ENCODE results near the gene CTU2. TPM values are rescaled to one million over a fixed set of nuclear protein-coding genes. Genes with fewer than 3 reads are reported as not detected.

Gene CTU2
- total and polyA plus RNA-seq, 2 of the 4 experiments (the other 2 are of a cell fraction): 12.9 to 18.4 TPM

GRCh38 chr16:88700322-88700635 is 6.0 kb upstream of the CTU2 start:
- H3K4me2 ChIP-seq (ENCODE audit: low read depth, low read length): no peak overlapping the region
- DNase-seq (no peak), ATAC-seq (ENCODE audit: low read depth) (no peak)
- in situ Hi-C loops (cut with MboI; ENCODE audit: low sequenced_read_pairs): no loop called here
- H2AK5ac ChIP-seq (ENCODE audit: low read depth, low read length): peak overlapping the region; percentile 85
- peak overlapping the region; percentile 21; the same call in 1 of the 2 replicates for H2BK20ac ChIP-seq (ENCODE audit: low read depth, low read length)
- H4K91ac ChIP-seq (ENCODE audit: insufficient read depth, low read depth, low read length): no peak overlapping the region
- POLR2A ChIA-PET (ENCODE audit: unreplicated experiment): no interaction called here
- BruUV-seq (replicated peaks): no TSS peak
- 0 out of 2 replicates have a peak overlapping the region, but pooled peaks have one; percentile 13 for H3K14ac ChIP-seq (replicated peaks; ENCODE audit: low read depth, low read length)
- intact Hi-C loops (cut with micrococcal nuclease): no loop called here
- 97% methylated on average over 11 of the region's 14 CpGs; no CpG with 5 or more reads in 1 of the 2 experiments for WGBS, 2 experiments (ENCODE audit: extremely low coverage in 2 of 2, insufficient read length in 1 of 2)
- no peaks in the 10 kb centered on the region for H3K27me3 ChIP-seq (ENCODE audit: control insufficient read depth, insufficient read depth, low read length)
- H3K36me3 ChIP-seq (ENCODE audit: control insufficient read depth, insufficient read depth, low read length): peaks cover 33% of the 10 kb centered on the region
- dilution Hi-C loops (cut with HindIII; ENCODE audit: low sequenced_read_pairs, unreplicated experiment): no loop called here
- CTCF ChIA-PET: no interaction called here
- H2BK15ac ChIP-seq (ENCODE audit: low read depth, low read length): 0 out of 3 replicates have a peak overlapping the region, but pooled peaks have one; percentile 27
- H3K4me3 ChIP-seq (ENCODE audit: insufficient read depth, low read depth, low read length): no peak overlapping the region
- H3K18ac ChIP-seq (ENCODE audit: low read depth, low read length): no peak overlapping the region
- no peaks in the 10 kb centered on the region; the same call in none of the 2 replicates for H3K9me1 ChIP-seq (ENCODE audit: insufficient read depth, low read length)
- no peak overlapping the region for H3K56ac ChIP-seq (ENCODE audit: extremely low read depth, insufficient read depth, low read length)
- H4K5ac ChIP-seq (ENCODE audit: low read depth, low read length): no peak overlapping the region
- H3K4me1 ChIP-seq (ENCODE audit: control insufficient read depth, insufficient read depth, low read length): peaks cover 13% of the 10 kb centered on the region
- H3K79me1 ChIP-seq (ENCODE audit: low read depth in 1 of 2, low read length in 2 of 2): peaks cover 10 to 48% of the 10 kb centered on the region in 2 experiments
- H3K4ac ChIP-seq (ENCODE audit: low read depth, low read length): peak overlapping the region; percentile 96
- H3K9ac ChIP-seq (ENCODE audit: low read depth, low read length): no peak overlapping the region
- H2AFZ ChIP-seq (replicated peaks; ENCODE audit: low read length, poor library complexity): no peak overlapping the region
- H2AK9ac ChIP-seq (replicated peaks; ENCODE audit: low read depth, low read length, poor library complexity): peak overlapping the region; percentile 98
- peak overlapping the region; percentile 71 for H2BK5ac ChIP-seq (ENCODE audit: low read depth, low read length, poor library complexity, severe bottlenecking)
- TF ChIP-seq NFE2L2 (IDR thresholded peaks at IDR 0.05; ENCODE audit: low read depth, low read length): no peak
- TF ChIP-seq CTCF (conservative IDR thresholded peaks at IDR 0.05; ENCODE audit: low read depth, low read length): no peak
- no peak for TF ChIP-seq FOS (IDR thresholded peaks at IDR 0.05; ENCODE audit: low read depth, low read length)
- TF ChIP-seq, protein P1, sequence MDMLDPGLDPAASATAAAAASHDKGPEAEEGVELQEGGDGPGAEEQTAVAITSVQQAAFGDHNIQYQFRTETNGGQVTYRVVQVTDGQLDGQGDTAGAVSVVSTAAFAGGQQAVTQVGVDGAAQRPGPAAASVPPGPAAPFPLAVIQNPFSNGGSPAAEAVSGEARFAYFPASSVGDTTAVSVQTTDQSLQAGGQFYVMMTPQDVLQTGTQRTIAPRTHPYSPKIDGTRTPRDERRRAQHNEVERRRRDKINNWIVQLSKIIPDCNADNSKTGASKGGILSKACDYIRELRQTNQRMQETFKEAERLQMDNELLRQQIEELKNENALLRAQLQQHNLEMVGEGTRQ (IDR thresholded peaks at IDR 0.05; ENCODE audit: low read depth, low read length): no peak
- no peak for TF ChIP-seq POLR2A (IDR thresholded peaks at IDR 0.05; ENCODE audit: low read depth, low read length)
- no peak for TF ChIP-seq RCOR1 (IDR thresholded peaks at IDR 0.05; ENCODE audit: insufficient replicate concordance, low read length)
- no peak for TF ChIP-seq RAD21 (IDR thresholded peaks at IDR 0.05; ENCODE audit: low read length)
- no peak for TF ChIP-seq BHLHE40 (IDR thresholded peaks at IDR 0.05; ENCODE audit: low read depth, low read length)
- no peak for TF ChIP-seq MAFK (IDR thresholded peaks at IDR 0.05; ENCODE audit: low read depth, low read length)
- no peak for TF ChIP-seq CHD1 (IDR thresholded peaks at IDR 0.05; ENCODE audit: low read depth, low read length)
- no peak for TF ChIP-seq RFX5 (IDR thresholded peaks at IDR 0.05; ENCODE audit: low read depth, low read length)
- TF ChIP-seq, protein P2, sequence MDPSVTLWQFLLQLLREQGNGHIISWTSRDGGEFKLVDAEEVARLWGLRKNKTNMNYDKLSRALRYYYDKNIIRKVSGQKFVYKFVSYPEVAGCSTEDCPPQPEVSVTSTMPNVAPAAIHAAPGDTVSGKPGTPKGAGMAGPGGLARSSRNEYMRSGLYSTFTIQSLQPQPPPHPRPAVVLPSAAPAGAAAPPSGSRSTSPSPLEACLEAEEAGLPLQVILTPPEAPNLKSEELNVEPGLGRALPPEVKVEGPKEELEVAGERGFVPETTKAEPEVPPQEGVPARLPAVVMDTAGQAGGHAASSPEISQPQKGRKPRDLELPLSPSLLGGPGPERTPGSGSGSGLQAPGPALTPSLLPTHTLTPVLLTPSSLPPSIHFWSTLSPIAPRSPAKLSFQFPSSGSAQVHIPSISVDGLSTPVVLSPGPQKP (IDR thresholded peaks at IDR 0.05; ENCODE audit: borderline replicate concordance, low read depth, low read length): no peak
- TF ChIP-seq SMC3 (IDR thresholded peaks at IDR 0.05; ENCODE audit: low read depth, low read length): no peak
- TF ChIP-seq MAZ (IDR thresholded peaks at IDR 0.05; ENCODE audit: borderline replicate concordance, low read depth, low read length): no peak
- no peak for TF ChIP-seq MXI1 (IDR thresholded peaks at IDR 0.05; ENCODE audit: borderline replicate concordance, low read depth, low read length)
- no peak for TF ChIP-seq CEBPB (IDR thresholded peaks at IDR 0.05; ENCODE audit: low read depth, low read length)
- H3K23ac ChIP-seq (ENCODE audit: low read depth, low read length): no peak overlapping the region
- no peaks in the 10 kb centered on the region; the same call in 1 of the 2 replicates for H4K20me1 ChIP-seq (ENCODE audit: insufficient read depth, low read length)
- H2BK120ac ChIP-seq (ENCODE audit: low read depth, low read length): peak overlapping the region; percentile 83; the same call in 1 of the 2 replicates
- H4K8ac ChIP-seq (ENCODE audit: low read depth in 2 of 2, low read length in 2 of 2): peak overlapping the region; percentile 76 to 91; a peak in 2 of 4 replicates
- no peak overlapping the region; the same call in 1 of the 2 replicates for H3K27ac ChIP-seq (ENCODE audit: insufficient read depth, low read length)
- H3K9me3 ChIP-seq (ENCODE audit: control insufficient read depth, insufficient read depth, low read length): no peaks in the 10 kb centered on the region

Data from IMR-90 (cell line).